B cell (primary cell): ENCODE measurements around the gene OCIAD2. TPM values are rescaled to one million over a fixed set of nuclear protein-coding genes. Genes with fewer than 3 reads are reported as not detected.
"Not testable (repeated sequence)": the region's sequence is repeated elsewhere in the genome, so short reads cannot be mapped to it uniquely, and the experiment has no call there.

Source experiments
- ATAC-seq: fragments of 200-7000 bp; cut with Tn5 transposase; one replicate; pipeline ENCODE4 v1.10.0; 2021; ENCODE audit warnings: low read depth, mild to moderate bottlenecking, moderate number of reproducible peaks, moderate library complexity
- CTCF ChIA-PET: fragments of 350-600 bp; sonication (Branson Sonifier 250); formaldehyde crosslinking; loops from one replicate; lab custom pipeline; 2021; ENCODE audit warnings: antibody characterized with exemption, inconsistent platforms; lab: Charles Lee
- POLR2A ChIA-PET: fragments of 350-600 bp; sonication (Branson Sonifier 250); formaldehyde crosslinking; loops from one replicate; lab custom pipeline; 2021; ENCODE audit warnings: antibody characterized with exemption; lab: Charles Lee
- DNase-seq: peaks from one replicate; pipeline ENCODE4 v3.0.0; 2013
- H2AFZ ChIP-seq: 2 replicates; pipeline ENCODE4 v1.6.1; 2012; ENCODE audit warnings: mild to moderate bottlenecking, low read depth, low read length; ENCODE audit not compliant: insufficient read depth, poor library complexity, severe bottlenecking
- H3K27ac ChIP-seq, 2 donors: 1 replicate in 1 of 2; 2 replicates in 1 of 2; pipeline ENCODE4 v1.5.1; 2012 to 2013; ENCODE audit warnings: low read length in 2 of 2, mild to moderate bottlenecking in 2 of 2, moderate library complexity in 1 of 2
- H3K27me3 ChIP-seq, 4 experiments: fragments of 200-600 bp in 1 of 4; sonication (generic) in 1 of 4; replicated peaks in 1 of 4; 1 replicate in 2 of 4; 2 replicates in 2 of 4; pipeline versions ENCODE4 v1.6.1 to v1.7.0; 2013 to 2016; ENCODE audit warnings: low read length in 3 of 4, mild to moderate bottlenecking in 2 of 4, mixed read lengths in 1 of 4, moderate library complexity in 1 of 4; ENCODE audit not compliant: insufficient read depth in 4 of 4, control insufficient read depth in 3 of 4; ENCODE audit errors: control extremely low read depth in 1 of 4
- H3K36me3 ChIP-seq, 2 experiments: replicated peaks in 1 of 2; 1 replicate in 1 of 2; 2 replicates in 1 of 2; pipeline versions ENCODE4 v1.6.1 to v1.7.1; 2013; ENCODE audit warnings: low read length in 1 of 2; ENCODE audit not compliant: insufficient read depth in 2 of 2, control insufficient read depth in 1 of 2; ENCODE audit errors: control extremely low read depth in 1 of 2, extremely low read depth in 1 of 2
- H3K4me1 ChIP-seq, 2 donors: fragments of 200-600 bp in 1 of 2; sonication (generic) in 1 of 2; 1 replicate in 1 of 2; 2 replicates in 1 of 2; pipeline versions ENCODE4 v1.5.1 to v1.6.1; 2013 to 2017; ENCODE audit warnings: low read length in 2 of 2; ENCODE audit not compliant: control insufficient read depth in 2 of 2, insufficient read depth in 2 of 2
- H3K4me2 ChIP-seq: replicated peaks from 2 replicates; pipeline ENCODE3; 2012; ENCODE audit warnings: mild to moderate bottlenecking, low read depth, low read length; ENCODE audit not compliant: poor library complexity, severe bottlenecking
- H3K4me3 ChIP-seq, 5 experiments: fragments of 200-600 bp in 1 of 5; sonication (generic) in 1 of 5; 1 replicate in 3 of 5; 2 replicates in 2 of 5; pipeline versions ENCODE4 v1.5.1 to v1.7.0; 2011 to 2016; ENCODE audit warnings: low read length in 4 of 5, mild to moderate bottlenecking in 4 of 5, low read depth in 2 of 5, control low read depth in 1 of 5, moderate library complexity in 1 of 5; ENCODE audit not compliant: insufficient read depth in 1 of 5; ENCODE audit errors: control extremely low read depth in 1 of 5, extremely low read depth in 1 of 5
- H3K79me2 ChIP-seq: fragments of 200-600 bp; sonication (generic); one replicate; pipeline ENCODE4 v1.6.0; 2016; ENCODE audit warnings: low read length; ENCODE audit not compliant: control insufficient read depth, insufficient read depth
- H3K9ac ChIP-seq: fragments of 200-600 bp; sonication (generic); 2 replicates; pipeline ENCODE4 v1.6.1; 2017; ENCODE audit warnings: mild to moderate bottlenecking, low read length, moderate library complexity
- H3K9me3 ChIP-seq, 3 donors: one replicate each; pipeline versions ENCODE4 v1.6.1 to v1.7.1; 2013; ENCODE audit warnings: low read length in 2 of 3; ENCODE audit not compliant: control insufficient read depth in 2 of 3, insufficient read depth in 1 of 3; ENCODE audit errors: control extremely low read depth in 1 of 3
- H4K20me1 ChIP-seq: 2 replicates; pipeline ENCODE4 v1.6.0; 2012; ENCODE audit warnings: mild to moderate bottlenecking, low read length; ENCODE audit not compliant: insufficient read depth, control insufficient read depth, poor library complexity, severe bottlenecking
- H3K27ac Mint-ChIP-seq: one replicate; pipeline ENCODE4 v1.8.0; 2021; ENCODE audit warnings: mixed read lengths
- H3K27me3 Mint-ChIP-seq: one replicate; pipeline ENCODE4 v1.8.0; 2021; ENCODE audit warnings: mixed read lengths
- H3K4me1 Mint-ChIP-seq: one replicate; pipeline ENCODE4 v1.8.0; 2021; ENCODE audit warnings: mixed read lengths
- H3K4me3 Mint-ChIP-seq: one replicate; pipeline ENCODE4 v1.8.0; 2021; ENCODE audit warnings: mixed read lengths
- H3K9me3 Mint-ChIP-seq: one replicate; pipeline ENCODE4 v1.8.0; 2022; ENCODE audit warnings: mixed read lengths; ENCODE audit not compliant: insufficient read depth
- CTCF ChIP-seq: fragments of 200-600 bp; IDR thresholded peaks from one replicate; pipeline ENCODE4 v1.8.0; 2022; ENCODE audit warnings: antibody characterized with exemption, mild to moderate bottlenecking
- EZH2 ChIP-seq: IDR thresholded peaks from 2 replicates; pipeline ENCODE4 v1.6.1; 2012; ENCODE audit warnings: borderline replicate concordance, low read depth, mild to moderate bottlenecking, moderate library complexity, low read length; ENCODE audit not compliant: insufficient read depth, poor library complexity, severe bottlenecking
- WGBS: methylation state at CpG from one replicate; pipeline ENCODE4 v1.1.5; 2013; ENCODE audit warnings: missing lambda C conversion rate; ENCODE audit not compliant: insufficient coverage; 5-methylcytosine and 5-hydroxymethylcytosine counted together
- intact Hi-C: fragments of 100-400 bp; cut with micrococcal nuclease; formaldehyde crosslinking; loops from one replicate; pipeline ENCODE4 v1.10.0; 2022
- polyA plus RNA-seq: library from polyadenylated mRNA; depleted of rRNA; stranded (reverse); fragments of >200 nt; gene quantifications from 2 replicates; pipeline ENCODE4 v1.2.3, GENCODE V29; 2012
- total RNA-seq, 2 donors: library from RNA; stranded (reverse); fragments of 120-200 nt in 1 of 2; gene quantifications; 1 replicate in 1 of 2; 2 replicates in 1 of 2; pipeline versions ENCODE4 v1.2.3 to v1.2.4, GENCODE V29; 2013 to 2022

The OCIAD2 gene
- total and polyA plus RNA-seq, 2 donors (not counting 1 experiment from before 2014, with no cell fraction given) = 39.3 to 47.9 TPM

DNA sequence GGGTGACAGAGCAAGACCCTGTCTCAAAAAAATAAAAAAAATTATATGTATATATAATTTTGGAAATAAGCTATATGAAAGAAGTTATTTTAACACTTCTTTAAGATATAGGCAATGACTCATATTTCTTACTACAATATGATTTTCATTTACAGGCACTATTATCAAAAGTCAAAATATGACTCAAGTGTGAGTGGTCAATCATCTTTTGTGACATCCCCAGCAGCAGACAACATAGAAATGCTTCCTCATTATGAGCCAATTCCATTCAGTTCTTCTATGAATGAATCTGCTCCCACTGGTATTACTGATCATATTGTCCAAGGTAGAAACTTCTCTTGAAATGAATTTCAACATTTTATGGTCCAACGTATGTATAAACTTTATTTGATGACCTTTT is 54.9 kb downstream of the OCIAD2 start:
- H3K27ac Mint-ChIP-seq = no peak overlapping the region

GRCh38 chr4:48848799-48849198 is 57.8 kb downstream of the OCIAD2 start:
- H4K20me1 ChIP-seq, DNase-seq, H3K27me3 ChIP-seq, ATAC-seq, H3K9ac ChIP-seq, H3K9me3 ChIP-seq, CTCF ChIA-PET, H3K27me3 Mint-ChIP-seq, H3K4me3 ChIP-seq, H3K9me3 Mint-ChIP-seq, POLR2A ChIA-PET, H3K79me2 ChIP-seq, H3K27ac Mint-ChIP-seq, H3K4me1 Mint-ChIP-seq, H3K4me1 ChIP-seq, H3K4me3 Mint-ChIP-seq, H2AFZ ChIP-seq, intact Hi-C loops, H3K27ac ChIP-seq, H3K4me2 ChIP-seq: not testable (repeated sequence)
- peaks cover 7 to 48% of the 10 kb centered on the region in 2 experiments for H3K36me3 ChIP-seq
- no CpG with 5 or more reads among the region's 6 CpGs for WGBS

More for the DNA sequence above, 54.9 kb downstream of the OCIAD2 start:
- H3K9ac ChIP-seq = no peak overlapping the region
- no peaks in the 10 kb centered on the region for H3K4me1 ChIP-seq
- ChIA-PET CTCF (no interaction called here), POLR2A (no interaction called here)
- no peaks in the 10 kb centered on the region for H3K9me3 ChIP-seq
- DNase-seq (no peak), ATAC-seq (no peak)
- H3K27ac ChIP-seq = no peak overlapping the region
- no CpG with 5 or more reads among the region's 1 CpG for WGBS
- peaks cover 9 to 48% of the 10 kb centered on the region in 2 experiments for H3K36me3 ChIP-seq
- H3K27me3 Mint-ChIP-seq = no peaks in the 10 kb centered on the region
- intact Hi-C loops = no loop called here
- H3K9me3 Mint-ChIP-seq = peaks cover 5% of the 10 kb centered on the region
- TF ChIP-seq CTCF (no peak), EZH2 (no peak)
- no peaks in the 10 kb centered on the region for H3K4me1 Mint-ChIP-seq
- no peak overlapping the region for H3K4me3 ChIP-seq
- H3K4me2 ChIP-seq = no peak overlapping the region
- H3K79me2 ChIP-seq = no peaks in the 10 kb centered on the region
- no peaks in the 10 kb centered on the region for H3K27me3 ChIP-seq
- no peaks in the 10 kb centered on the region for H4K20me1 ChIP-seq
- H2AFZ ChIP-seq = no peak overlapping the region
- H3K4me3 Mint-ChIP-seq = no peak overlapping the region
